H1 (cell line): Measurements from ENCODE around the gene CRYBA4. TPM values are rescaled to one million over a fixed set of nuclear protein-coding genes. Genes with fewer than 3 reads are reported as not detected.

Experiments used
- CTCF ChIA-PET: fragments of 300-600 bp; sonication (Branson Sonifier 250); formaldehyde crosslinking; loops from one replicate; lab custom pipeline; 2021; ENCODE audit not compliant: partially characterized antibody; lab: Charles Lee
- POLR2A ChIA-PET: fragments of 300-600 bp; sonication (Branson Sonifier 250); formaldehyde crosslinking; loops from one replicate; lab custom pipeline; 2021; ENCODE audit warnings: inconsistent platforms; ENCODE audit not compliant: partially characterized antibody; lab: Charles Lee
- DNase-seq, 2 experiments: peaks; one replicate each; pipeline versions ENCODE4 v3.0.0 to v3.0.0-alpha.2; 2010 to 2022; ENCODE audit warnings: low spot score in 2 of 2, low read depth in 1 of 2, mixed read lengths in 1 of 2
- FAIRE-seq: peaks from 2 replicates; lab custom pipeline; 2011; peaks lifted over from hg19 to GRCh38; lab: Jason Lieb, UNC
- H2AFZ ChIP-seq: 2 replicates; pipeline ENCODE4 v1.8.1; 2012; ENCODE audit warnings: low read length, inconsistent platforms
- H2AK5ac ChIP-seq: 2 replicates; pipeline ENCODE4 v1.6.1; 2013; ENCODE audit warnings: low read depth, low read length
- H2BK120ac ChIP-seq: replicated peaks from 2 replicates; pipeline ENCODE3; 2013; ENCODE audit warnings: low read depth, low read length, inconsistent platforms
- H2BK12ac ChIP-seq: 2 replicates; pipeline ENCODE4 v1.6.1; 2013; ENCODE audit warnings: low read depth, low read length
- H2BK15ac ChIP-seq: 2 replicates; pipeline ENCODE4 v1.6.1; 2013; ENCODE audit warnings: low read length
- H2BK20ac ChIP-seq: 2 replicates; pipeline ENCODE4 v1.6.1; 2013; ENCODE audit warnings: low read length
- H2BK5ac ChIP-seq: 2 replicates; pipeline ENCODE4 v1.6.1; 2013; ENCODE audit warnings: low read depth, low read length
- H3K14ac ChIP-seq: 2 replicates; pipeline ENCODE4 v1.6.1; 2013; ENCODE audit warnings: inconsistent platforms; ENCODE audit not compliant: insufficient read length
- H3K18ac ChIP-seq: 2 replicates; pipeline ENCODE4 v1.6.1; 2013; ENCODE audit warnings: low read length; ENCODE audit errors: extremely low read depth
- H3K23ac ChIP-seq: 2 replicates; pipeline ENCODE4 v1.6.1; 2013; ENCODE audit warnings: inconsistent platforms; ENCODE audit not compliant: insufficient read length
- H3K23me2 ChIP-seq: 2 replicates; pipeline ENCODE4 v1.6.1; 2013; ENCODE audit warnings: low read depth, low read length
- H3K27ac ChIP-seq: 2 replicates; pipeline ENCODE4 v1.6.1; 2011; ENCODE audit warnings: low read depth, low read length, inconsistent platforms
- H3K27me3 ChIP-seq, 4 experiments: replicated peaks in 1 of 4; 1 replicate in 1 of 4; 2 replicates in 3 of 4; pipeline versions ENCODE4 v1.6.1 to v1.8.1; 2011 to 2013; ENCODE audit warnings: low read length in 3 of 4, mild to moderate bottlenecking in 3 of 4, inconsistent platforms in 2 of 4, mixed read lengths in 2 of 4, moderate library complexity in 1 of 4; ENCODE audit not compliant: control insufficient read depth in 3 of 4, insufficient read depth in 3 of 4; ENCODE audit errors: extremely low read depth in 1 of 4
- H3K36me3 ChIP-seq, 4 experiments: 2 replicates each; pipeline versions ENCODE4 v1.6.1 to v1.8.1; 2011 to 2013; ENCODE audit warnings: mild to moderate bottlenecking in 4 of 4, low read length in 3 of 4, moderate library complexity in 2 of 4, control low read depth in 1 of 4, inconsistent platforms in 1 of 4; ENCODE audit not compliant: insufficient read depth in 4 of 4, control insufficient read depth in 2 of 4
- H3K4ac ChIP-seq: replicated peaks from 2 replicates; pipeline ENCODE3; 2013; ENCODE audit warnings: low read length, low read depth, mixed read lengths, inconsistent platforms; ENCODE audit not compliant: insufficient read length
- H3K4me1 ChIP-seq, 4 experiments: replicated peaks in 1 of 4; 1 replicate in 1 of 4; 2 replicates in 3 of 4; pipeline versions ENCODE4 v1.6.1 to v1.8.1; 2011 to 2013; ENCODE audit warnings: low read length in 3 of 4, inconsistent platforms in 2 of 4, mixed read lengths in 1 of 4; ENCODE audit not compliant: insufficient read depth in 4 of 4, control insufficient read depth in 3 of 4
- H3K4me2 ChIP-seq, 2 experiments: 2 replicates each; pipeline versions ENCODE4 v1.6.1 to v1.8.1; 2011 to 2013; ENCODE audit warnings: low read depth in 2 of 2, low read length in 2 of 2, control low read depth in 1 of 2, inconsistent platforms in 1 of 2, mild to moderate bottlenecking in 1 of 2; ENCODE audit not compliant: insufficient read depth in 1 of 2
- H3K4me3 ChIP-seq, 4 experiments: fragments of 200-600, 300-600 bp in 1 of 4; sonication (generic), shearing (Covaris generic), sonication (Bioruptor Twin) in 1 of 4; 2 replicates each; pipeline versions ENCODE4 v1.5.1 to v1.8.1; 2011 to 2016; ENCODE audit warnings: low read length in 4 of 4, low read depth in 3 of 4, control low read depth in 2 of 4, inconsistent platforms in 2 of 4, mild to moderate bottlenecking in 2 of 4, mixed read lengths in 1 of 4, moderate library complexity in 1 of 4; ENCODE audit not compliant: insufficient read depth in 2 of 4; ENCODE audit errors: extremely low read depth in 1 of 4
- H3K56ac ChIP-seq: replicated peaks from 2 replicates; pipeline ENCODE3; 2013; ENCODE audit warnings: low read depth, mild to moderate bottlenecking, mixed read lengths, low read length, inconsistent platforms; ENCODE audit not compliant: insufficient read length
- H3K79me1 ChIP-seq: 2 replicates; pipeline ENCODE4 v1.6.1; 2013; ENCODE audit warnings: low read depth, low read length, control low read depth
- H3K79me2 ChIP-seq, 2 experiments: 2 replicates each; pipeline versions ENCODE4 v1.6.1 to v1.8.1; 2012 to 2013; ENCODE audit warnings: low read length in 2 of 2, mild to moderate bottlenecking in 2 of 2, inconsistent platforms in 1 of 2; ENCODE audit not compliant: insufficient read depth in 2 of 2, control insufficient read depth in 1 of 2
- H3K9ac ChIP-seq, 4 experiments: replicated peaks in 1 of 4; 1 replicate in 1 of 4; 2 replicates in 3 of 4; pipeline versions ENCODE4 v1.6.1 to v1.8.1; 2011 to 2013; ENCODE audit warnings: low read depth in 3 of 4, low read length in 3 of 4, control low read depth in 2 of 4, mild to moderate bottlenecking in 2 of 4, moderate library complexity in 2 of 4, inconsistent platforms in 1 of 4; ENCODE audit errors: extremely low read depth in 1 of 4
- H3K9me3 ChIP-seq, 2 experiments: 2 replicates each; pipeline versions ENCODE4 v1.6.1 to v1.8.1; 2012 to 2013; ENCODE audit warnings: mild to moderate bottlenecking in 2 of 2, moderate library complexity in 2 of 2, control low read depth in 1 of 2, inconsistent platforms in 1 of 2, low read depth in 1 of 2, low read length in 1 of 2, mixed read lengths in 1 of 2; ENCODE audit not compliant: insufficient read depth in 2 of 2
- H4K20me1 ChIP-seq, 2 experiments: replicated peaks in 1 of 2; 2 replicates each; pipeline versions ENCODE3 to v1.8.1; 2011 to 2013; ENCODE audit warnings: inconsistent platforms in 2 of 2, low read length in 2 of 2, mild to moderate bottlenecking in 1 of 2; ENCODE audit not compliant: insufficient read depth in 2 of 2, control insufficient read depth in 1 of 2
- H4K5ac ChIP-seq: 2 replicates; pipeline ENCODE4 v1.6.1; 2013; ENCODE audit warnings: low read length, low read depth, mixed read lengths, inconsistent platforms; ENCODE audit not compliant: insufficient read length
- H4K8ac ChIP-seq: 2 replicates; pipeline ENCODE4 v1.8.0; 2013; ENCODE audit warnings: mild to moderate bottlenecking, moderate library complexity, low read length, inconsistent platforms; ENCODE audit not compliant: insufficient read depth; ENCODE audit errors: extremely low read depth
- H4K91ac ChIP-seq: replicated peaks from 2 replicates; pipeline ENCODE3; 2013; ENCODE audit warnings: low read length, mixed read lengths, inconsistent platforms; ENCODE audit not compliant: insufficient read length
- GABPA ChIP-seq: IDR thresholded peaks from 2 replicates; pipeline ENCODE4 v1.6.1; 2011; ENCODE audit warnings: mild to moderate bottlenecking, low read length, moderate library complexity, borderline replicate concordance; ENCODE audit not compliant: insufficient read depth
- WGBS, 2 experiments: shearing (Covaris generic) in 1 of 2; methylation state at CpG; one replicate each; pipeline versions ENCODE4 v1.1.6 to v1.1.7; 2013 to 2015; ENCODE audit warnings: low lambda C conversion rate in 2 of 2, mixed read lengths in 2 of 2, inconsistent platforms in 1 of 2, low coverage in 1 of 2, missing lambda C conversion rate in 1 of 2; ENCODE audit not compliant: insufficient replicate concordance in 2 of 2, insufficient coverage in 1 of 2, insufficient read length in 1 of 2; ENCODE audit errors: extremely low coverage in 1 of 2, missing lambda C conversion rate in 1 of 2; 5-methylcytosine and 5-hydroxymethylcytosine counted together
- polyA plus RNA-seq, 7 experiments: library from polyadenylated mRNA; depleted of rRNA in 3 of 7; stranded (reverse) in 5 of 7; unstranded in 2 of 7; fragments of >200 nt in 5 of 7; fragments of 200-250 nt in 2 of 7; gene quantifications; 1 replicate in 5 of 7; 2 replicates in 1 of 7; 4 replicates in 1 of 7; pipeline versions ENCODE4 v1.2.1 to v1.2.3, GENCODE V29; 2011 to 2013; ENCODE audit warnings: missing spikeins in 2 of 7, mixed read lengths in 2 of 7
- total RNA-seq: library from RNA; stranded (reverse); fragmentation: NEBNext Ultra II Directional; extraction: Animal tissue kit (Norgen Biotek cat#: 25700); gene quantifications from 2 replicates; pipeline ENCODE4 v1.2.1, GENCODE V29; 2021

Gene CRYBA4
- total and polyA plus RNA-seq, 2 of the 8 experiments (the other 6 are each of a cell fraction or from before 2014, with no cell fraction given), result 0.67 to 3.1 TPM

DNA sequence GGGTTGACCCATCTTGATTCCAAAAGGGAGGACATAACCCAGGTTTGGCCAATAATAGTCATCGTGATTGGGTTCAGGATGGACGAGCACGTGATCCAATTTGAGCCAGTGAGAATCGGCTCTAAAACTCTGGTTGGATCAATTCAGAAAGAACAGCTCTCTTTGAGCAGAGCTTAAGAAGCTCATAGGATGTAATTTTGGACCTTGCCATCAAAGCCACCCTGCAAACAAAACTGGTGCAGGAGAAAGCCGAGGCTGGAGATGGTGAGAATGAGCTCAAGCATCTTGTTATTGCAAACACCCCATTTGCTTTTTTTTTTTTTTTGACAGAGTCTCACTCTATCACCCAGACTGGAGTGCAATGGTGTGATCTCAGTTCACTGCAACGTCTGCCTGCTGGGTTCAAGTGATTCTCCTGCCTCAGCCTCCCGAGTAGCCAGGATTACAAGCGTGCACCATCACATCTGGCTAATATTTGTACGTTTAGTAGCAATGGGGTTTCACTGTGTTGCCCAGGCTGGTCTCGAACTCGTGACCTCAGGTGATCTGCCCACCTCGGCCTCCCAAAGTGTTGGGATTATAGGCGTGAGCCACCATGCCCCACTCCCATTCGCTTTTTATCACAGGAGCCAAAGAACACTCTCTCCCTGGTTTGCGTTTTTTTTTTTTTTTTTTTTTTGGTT lies 21.8 kb downstream of the CRYBA4 start:
- FAIRE-seq (peak; percentile 45), DNase-seq (no peak)
- Histone ChIP-seq H3K4me3 (peak overlapping the region in 1 of 4 experiments; percentile 36; a peak in 1 of 8 replicates), H3K23ac (no peak overlapping the region), H3K79me2 (no peaks in the 10 kb centered on the region), H2BK5ac (peak overlapping the region; percentile 98; the same call in 1 of the 2 replicates), H2BK12ac (peak overlapping the region; percentile 52), H3K9ac (no peak overlapping the region; a peak in 1 of 7 replicates), H3K9me3 (no peaks in the 10 kb centered on the region), H2AFZ (no peak overlapping the region), H3K56ac (no peak overlapping the region), H4K5ac (no peak overlapping the region), H3K18ac (peak overlapping the region; percentile 56; the same call in 1 of the 2 replicates), H3K4me1 (peaks cover 12 to 62% (median 40%) of the 10 kb centered on the region in 4 experiments), H2BK20ac (peak overlapping the region; percentile 62), H3K14ac (no peak overlapping the region), H4K20me1 (no peaks in the 10 kb centered on the region), H3K23me2 (peaks cover 9% of the 10 kb centered on the region; the same call in 1 of the 2 replicates), H2AK5ac (0 out of 2 replicates have a peak overlapping the region, but pooled peaks have one; percentile 32), H4K91ac (peak overlapping the region; percentile 89), H4K8ac (no peak overlapping the region), H3K4ac (peak overlapping the region; percentile 99), H3K4me2 (peak overlapping the region; percentile 35 to 43; a peak in 3 of 4 replicates), H2BK120ac (peak overlapping the region; percentile 47), H3K27me3 (no peaks in the 10 kb centered on the region), H3K27ac (peak overlapping the region; percentile 73; the same call in 1 of the 2 replicates), H3K36me3 (no peaks in the 10 kb centered on the region), H2BK15ac (0 out of 2 replicates have a peak overlapping the region, but pooled peaks have one; percentile 62), H3K79me1 (0 out of 2 replicates have a peak, but pooled peaks cover 2% of the 10 kb centered on the region)
- ChIA-PET POLR2A (interaction anchor here (0.5 to 2.3 kb wide), 9 partner anchors 10 to 131 kb away, joined by 3 to 9 read pairs (median 3); partner anchors contain the start of gene TFIP11), CTCF (interaction anchor here (0.7 to 2.2 kb wide), 6 partner anchors 20 to 340 kb away, joined by 3 to 5 read pairs (median 3); no protein-coding TSS in a partner anchor)
- 72% methylated on average over 13 of the region's 15 CpGs; no CpG with 5 or more reads in 1 of the 2 experiments for WGBS, 2 experiments
- TF ChIP-seq GABPA, result no peak
